Measurements from ENCODE around the gene DST. TPM values are rescaled to one million over a fixed set of nuclear protein-coding genes. Genes with fewer than 3 reads are reported as not detected.

Gene DST
- total RNA-seq, 1 experiment from 2014 or later: 91.9 TPM

DNA sequence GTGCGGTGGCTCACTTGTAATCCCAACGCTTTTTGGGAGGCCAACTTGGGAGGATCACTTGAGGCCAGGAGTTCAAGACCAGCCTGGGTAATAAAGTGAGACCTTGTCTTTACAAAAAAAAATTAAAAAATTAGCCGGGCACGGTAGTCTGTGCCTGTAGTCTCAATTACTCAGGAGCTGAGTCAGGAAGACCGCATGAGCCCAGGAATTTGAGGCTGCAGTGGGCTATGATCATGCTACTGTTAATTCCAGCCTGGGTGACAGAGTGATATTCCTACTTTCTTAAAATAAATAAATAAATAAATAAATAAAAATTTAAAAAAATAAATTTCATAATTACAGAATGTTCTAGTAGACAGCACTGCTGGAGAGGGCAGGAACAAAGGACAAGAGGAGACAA is 62.4 kb downstream of the DST start:
- Histone ChIP-seq H3K27ac (ENCODE audit: insufficient read length, low read depth, low read length) (no peak overlapping the region), H4K5ac (ENCODE audit: insufficient read length, low read depth, low read length) (no peak overlapping the region), H3K23ac (ENCODE audit: insufficient read length, low read depth, low read length) (no peak overlapping the region), H2BK5ac (ENCODE audit: insufficient read length, low read length) (no peak overlapping the region), H2BK12ac (ENCODE audit: insufficient read length, low read depth, low read length) (no peak overlapping the region), H3K9me3 (ENCODE audit: control insufficient read depth, low read depth, low read length) (no peaks in the 10 kb centered on the region), H4K20me1 (ENCODE audit: control insufficient read depth, insufficient read depth, insufficient read length) (no peaks in the 10 kb centered on the region), H3K4ac (ENCODE audit: low read depth, low read length) (no peak overlapping the region), H2AK5ac (ENCODE audit: insufficient read length, low read length) (no peak overlapping the region), H3K56ac (ENCODE audit: insufficient read length, low read depth, low read length) (no peak overlapping the region), H2AFZ (ENCODE audit: low read length) (no peak overlapping the region), H3K4me2 (ENCODE audit: insufficient read depth, insufficient read length, low read length) (no peak overlapping the region), H3K23me2 (ENCODE audit: insufficient read length, low read depth, low read length, poor library complexity, severe bottlenecking) (no peaks in the 10 kb centered on the region), H3K79me1 (ENCODE audit: insufficient read depth, low read depth, low read length, poor library complexity, severe bottlenecking) (no peaks in the 10 kb centered on the region), H2BK15ac (ENCODE audit: low read depth, low read length) (no peak overlapping the region), H3K79me2 (ENCODE audit: insufficient read depth, low read length) (no peaks in the 10 kb centered on the region), H3K18ac (ENCODE audit: insufficient read length, low read depth, low read length) (no peak overlapping the region), H3K14ac (ENCODE audit: insufficient read depth, low read length) (no peak overlapping the region), H3T11ph (ENCODE audit: low read length) (no peak overlapping the region), H4K8ac (replicated peaks; ENCODE audit: insufficient read length, low read depth, low read length) (no peak overlapping the region), H2BK120ac (ENCODE audit: low read depth, low read length, poor library complexity, severe bottlenecking) (no peak overlapping the region), H3K27me3 (ENCODE audit: insufficient read depth, low read length) (no peaks in the 10 kb centered on the region), H2BK20ac (ENCODE audit: low read depth, low read length, poor library complexity, severe bottlenecking) (no peak overlapping the region), H4K91ac (ENCODE audit: insufficient read length, low read depth, low read length) (no peak overlapping the region), H3K4me1 (ENCODE audit: insufficient read depth, low read length) (no peaks in the 10 kb centered on the region), H3K9ac (ENCODE audit: extremely low read depth, insufficient read length, low read length) (no peak overlapping the region)
- DNase-seq: no peak
- Mint-ChIP-seq H3K9me3 (no peaks in the 10 kb centered on the region; a peak in 1 of 5 replicates), H3K4me3 (no peak overlapping the region), H3K27ac (no peak overlapping the region), H3K36me3 (ENCODE audit: insufficient read depth in 1 of 3, low read depth in 3 of 3) (peaks cover 6 to 21% (median 16%) of the 10 kb centered on the region in 3 experiments; a peak in 6 of 7 replicates), H3K27me3 (ENCODE audit: low read depth) (no peaks in the 10 kb centered on the region), H3K4me1 (no peaks in the 10 kb centered on the region)
- no CpG with 5 or more reads among the region's 5 CpGs for WGBS (ENCODE audit: extremely low coverage, insufficient read length, low lambda C conversion rate)
- TF ChIP-seq, protein P1, sequence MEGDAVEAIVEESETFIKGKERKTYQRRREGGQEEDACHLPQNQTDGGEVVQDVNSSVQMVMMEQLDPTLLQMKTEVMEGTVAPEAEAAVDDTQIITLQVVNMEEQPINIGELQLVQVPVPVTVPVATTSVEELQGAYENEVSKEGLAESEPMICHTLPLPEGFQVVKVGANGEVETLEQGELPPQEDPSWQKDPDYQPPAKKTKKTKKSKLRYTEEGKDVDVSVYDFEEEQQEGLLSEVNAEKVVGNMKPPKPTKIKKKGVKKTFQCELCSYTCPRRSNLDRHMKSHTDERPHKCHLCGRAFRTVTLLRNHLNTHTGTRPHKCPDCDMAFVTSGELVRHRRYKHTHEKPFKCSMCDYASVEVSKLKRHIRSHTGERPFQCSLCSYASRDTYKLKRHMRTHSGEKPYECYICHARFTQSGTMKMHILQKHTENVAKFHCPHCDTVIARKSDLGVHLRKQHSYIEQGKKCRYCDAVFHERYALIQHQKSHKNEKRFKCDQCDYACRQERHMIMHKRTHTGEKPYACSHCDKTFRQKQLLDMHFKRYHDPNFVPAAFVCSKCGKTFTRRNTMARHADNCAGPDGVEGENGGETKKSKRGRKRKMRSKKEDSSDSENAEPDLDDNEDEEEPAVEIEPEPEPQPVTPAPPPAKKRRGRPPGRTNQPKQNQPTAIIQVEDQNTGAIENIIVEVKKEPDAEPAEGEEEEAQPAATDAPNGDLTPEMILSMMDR (conservative IDR thresholded peaks at IDR 0.05): no peak
